GM12891 (cell line): Measurements from ENCODE around the gene UNC45A.

Experiments used
- POLR2A ChIP-seq: IDR thresholded peaks from 2 replicates; pipeline ENCODE4 v1.6.1; 2011; ENCODE audit warnings: low read depth, low read length, control low read depth
- TAF1 ChIP-seq: IDR thresholded peaks from 2 replicates; pipeline ENCODE4 v1.6.1; 2011; ENCODE audit warnings: low read depth, low read length, control low read depth

- TF ChIP-seq POLR2A (no peak), TAF1 (no peak)
Observed at GRCh38 chr15:90998737-90999136, 63.7 kb downstream of the UNC45A start.
